Effector CD4-positive, alpha-beta T cell (primary cell): ENCODE data around the gene ZNF385C.

Experiments
- DNase-seq: peaks from one replicate; pipeline ENCODE4 v3.0.0-alpha.2; 2020

Gene ZNF385C

DNA sequence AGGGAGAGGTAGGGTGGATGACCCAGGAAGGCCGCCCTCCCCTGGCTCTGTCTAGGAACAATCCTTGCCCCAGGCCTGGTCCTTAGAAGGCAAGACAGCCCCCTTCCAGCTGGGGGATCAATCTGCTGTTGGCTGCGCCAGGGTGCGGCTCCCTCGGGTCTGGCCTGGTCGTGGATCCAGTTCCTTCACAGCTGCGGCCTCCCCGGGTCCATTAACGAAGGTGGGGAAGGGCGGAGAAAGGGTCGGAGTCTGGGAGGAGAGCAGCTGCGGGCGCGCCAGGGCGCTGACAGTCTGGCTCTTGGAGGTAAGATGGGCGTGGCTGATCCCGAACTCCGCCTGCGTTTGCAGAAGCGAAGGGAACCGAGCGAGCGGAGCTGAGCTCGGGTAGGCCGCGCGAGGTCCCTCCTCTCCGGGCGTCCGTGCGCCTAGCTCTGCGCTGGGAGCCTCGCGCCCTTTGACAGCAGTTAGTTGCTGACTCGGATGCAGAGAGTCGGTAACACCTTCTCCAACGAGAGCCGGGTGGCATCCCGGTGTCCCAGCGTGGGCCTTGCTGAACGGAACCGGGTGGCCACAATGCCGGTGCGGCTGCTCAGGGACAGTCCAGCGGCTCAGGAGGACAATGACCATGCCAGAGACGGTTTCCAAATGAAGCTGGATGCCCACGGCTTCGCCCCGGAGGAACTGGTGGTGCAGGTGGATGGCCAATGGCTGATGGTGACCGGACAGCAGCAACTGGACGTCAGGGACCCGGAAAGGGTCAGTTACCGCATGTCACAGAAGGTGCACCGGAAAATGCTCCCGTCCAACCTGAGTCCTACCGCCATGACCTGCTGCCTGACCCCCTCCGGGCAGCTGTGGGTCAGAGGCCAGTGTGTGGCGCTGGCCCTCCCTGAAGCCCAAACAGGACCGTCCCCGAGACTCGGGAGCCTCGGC lies 24.4 kb upstream of the ZNF385C start, which contains the start of gene HSPB9:
HSPB9 (plus strand) TSS at position 434 of the 933 bp plus-strand sequence; CDS start at position 481, 47 bp downstream.
- DNase-seq, result no peak

DNA sequence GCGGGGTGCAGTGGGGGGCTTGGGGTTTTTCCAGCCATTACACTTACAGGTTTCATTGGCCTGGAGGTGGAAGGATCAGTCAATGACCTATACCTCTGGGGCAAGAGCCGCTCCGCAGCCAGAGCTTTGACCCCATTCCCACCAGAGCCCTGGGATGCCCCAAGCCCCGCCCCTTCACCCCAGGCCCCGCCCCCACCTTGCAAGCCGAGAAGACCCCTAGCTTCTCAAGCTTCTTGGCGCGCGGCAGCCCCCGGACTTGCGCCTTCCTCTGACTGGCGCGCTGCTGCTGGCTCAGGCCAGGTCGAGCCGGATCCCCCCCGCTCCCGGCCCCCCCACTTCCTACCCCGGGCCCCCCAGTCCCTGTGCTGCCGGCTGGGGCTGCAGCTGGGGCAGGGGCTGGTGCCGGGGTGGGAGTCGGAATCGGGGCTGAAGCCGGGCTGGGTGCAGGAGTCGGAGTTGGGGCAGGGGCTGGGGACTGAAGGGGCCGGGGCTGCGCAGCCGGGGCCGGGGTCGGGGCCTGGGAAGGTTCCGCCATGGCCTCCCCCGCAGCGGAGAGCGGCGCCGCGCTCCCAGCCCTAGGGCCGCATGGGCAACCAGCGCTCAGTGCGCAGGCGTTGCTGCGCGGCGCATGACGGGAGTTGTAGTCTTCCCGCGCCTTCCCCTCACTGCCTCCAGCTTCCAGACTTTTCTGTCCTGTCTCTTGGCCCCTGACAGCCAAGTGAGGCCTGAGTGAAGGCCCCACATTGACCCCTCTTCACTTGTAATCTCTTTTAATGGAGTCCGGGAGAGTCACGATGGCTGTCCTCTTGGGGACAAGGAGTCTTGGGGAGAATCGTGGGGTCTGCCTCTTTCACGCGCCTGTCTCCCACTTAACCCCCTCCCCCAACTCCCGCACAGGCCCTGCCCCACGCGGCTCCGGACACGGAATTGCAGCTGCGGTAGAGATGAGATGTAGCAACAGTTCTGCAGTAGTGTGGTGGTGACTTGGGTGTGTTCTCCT lies 22.8 kb upstream of the ZNF385C start, which contains the start of gene KAT2A:
KAT2A (minus strand) TSS at position 598 of the 1,000 bp plus-strand sequence; CDS start at position 535, 63 bp downstream.
- DNase-seq, result peak; percentile 71

DNA sequence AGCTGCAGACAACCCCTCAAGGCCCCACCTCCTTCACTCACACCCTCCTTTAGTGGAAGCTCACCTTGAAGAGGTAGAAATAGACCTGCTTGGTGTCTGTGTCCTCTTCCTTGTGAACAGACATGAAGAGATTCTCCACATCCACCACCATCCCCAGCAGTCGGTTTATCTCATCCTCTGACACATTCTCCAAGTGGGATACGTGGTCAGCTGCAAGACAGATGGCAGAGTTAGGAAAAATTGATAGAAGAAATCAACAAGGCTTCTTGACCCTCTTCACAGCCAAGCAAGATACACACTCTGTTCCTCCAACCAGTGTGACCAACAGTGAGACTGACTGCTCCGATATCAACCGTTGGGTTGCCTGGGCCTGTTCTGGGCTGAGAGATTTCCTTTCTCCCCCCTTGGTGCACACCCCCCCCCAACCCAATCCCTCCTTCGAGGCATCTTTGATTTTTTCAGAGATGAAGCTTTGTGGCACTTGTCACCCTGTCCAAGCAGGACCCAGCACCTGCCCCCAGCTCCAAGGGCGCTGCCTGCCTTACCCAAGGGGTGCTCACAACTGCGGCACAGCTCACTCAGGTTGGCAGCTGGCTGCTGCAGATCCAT lies 22.0 kb upstream of the ZNF385C start:
- DNase-seq, result no peak

DNA sequence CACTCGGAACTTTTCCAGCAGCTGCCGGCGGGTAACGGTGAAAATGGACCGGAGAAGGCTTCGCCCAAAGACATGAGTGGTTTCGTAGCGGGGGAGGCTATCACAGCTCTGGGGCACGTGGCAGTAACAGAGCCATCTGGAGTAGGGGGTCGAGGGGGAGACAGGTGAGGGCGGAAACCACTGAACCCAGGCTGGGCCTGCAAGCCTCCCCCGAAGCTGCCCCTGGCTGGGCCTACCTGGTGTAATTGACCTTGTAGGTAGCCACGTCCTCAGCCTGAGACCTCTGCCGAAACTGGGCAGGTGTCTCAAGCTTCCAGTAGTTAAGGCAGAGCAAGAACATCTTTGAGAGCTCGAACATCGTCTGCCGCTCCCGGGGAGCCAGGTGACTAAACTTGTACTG lies 21.0 kb upstream of the ZNF385C start:
- no peak for DNase-seq

DNA sequence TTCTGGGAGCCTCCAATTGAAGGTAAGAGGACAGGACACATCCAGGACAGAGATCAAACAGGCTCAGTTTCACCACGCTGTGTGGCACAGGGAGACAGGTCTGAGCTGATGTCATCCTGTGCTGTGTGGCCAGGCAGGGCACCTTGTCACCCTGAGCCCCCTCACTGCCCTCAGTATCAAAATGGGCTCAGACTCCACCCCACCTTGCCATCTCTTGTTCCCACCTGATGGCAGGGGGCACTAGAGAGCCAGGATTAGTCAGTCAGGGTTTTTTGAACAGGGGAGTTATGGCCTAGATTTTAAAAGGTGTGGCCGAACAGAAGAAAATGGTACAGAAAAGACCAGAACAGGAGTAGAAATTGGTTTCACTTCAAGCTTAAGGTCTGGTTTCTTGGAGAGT lies 20.3 kb upstream of the ZNF385C start:
- DNase-seq, result no peak

DNA sequence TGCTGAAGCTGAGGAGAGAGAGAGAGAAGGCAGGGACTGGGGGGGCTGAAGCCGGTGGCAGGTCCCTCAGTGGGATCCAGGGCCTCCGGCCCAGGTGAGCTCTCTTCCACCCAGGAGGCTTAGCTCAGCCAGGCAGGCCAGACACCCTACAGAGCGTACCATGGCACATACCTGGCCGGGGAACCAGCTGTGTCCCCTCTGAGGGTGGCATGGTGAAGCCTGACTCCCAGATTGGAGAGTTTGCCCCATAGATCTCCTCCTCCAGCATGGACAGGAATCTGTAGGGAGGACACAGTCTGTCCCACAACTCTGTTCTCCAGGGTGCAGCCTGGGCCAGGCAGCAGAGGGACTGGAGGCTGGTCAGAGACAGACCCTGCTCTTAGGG lies 19.8 kb upstream of the ZNF385C start:
- no peak for DNase-seq

DNA sequence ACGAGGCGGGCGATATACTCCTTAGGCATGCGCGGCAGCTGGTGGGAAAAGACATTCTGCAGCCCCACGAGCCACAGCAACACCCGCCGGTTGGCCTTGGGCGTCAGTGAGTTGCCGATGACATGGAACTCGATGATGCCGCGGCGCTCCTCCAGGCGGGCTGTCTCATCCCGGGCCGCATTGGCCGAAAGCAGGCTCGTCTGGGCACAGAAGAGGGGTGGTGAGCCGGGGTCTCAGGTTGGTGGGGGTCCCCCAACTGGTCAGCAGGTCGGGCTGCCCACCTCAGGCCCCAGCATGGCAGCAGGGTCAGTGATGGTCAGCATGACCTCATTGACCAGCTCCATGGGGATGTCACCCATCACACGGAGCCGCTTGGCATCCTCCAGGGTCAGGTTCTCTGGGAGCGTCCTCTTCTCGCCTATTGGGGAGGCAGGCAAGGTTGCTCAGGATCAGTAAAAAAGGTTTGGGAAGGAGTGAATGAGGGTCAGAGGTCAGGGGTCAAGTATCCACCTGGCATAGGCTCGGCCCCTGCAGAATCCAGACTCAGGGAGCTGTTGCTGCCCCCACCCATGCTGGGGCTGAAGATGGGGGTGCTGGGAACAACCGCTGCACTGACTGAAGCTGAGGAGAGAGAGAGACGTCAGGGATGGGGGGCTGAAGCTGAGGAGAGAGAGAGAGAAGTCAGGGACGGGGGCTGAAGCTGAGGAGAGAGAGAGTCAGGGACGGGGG lies 19.3 kb upstream of the ZNF385C start:
- DNase-seq, result no peak

DNA sequence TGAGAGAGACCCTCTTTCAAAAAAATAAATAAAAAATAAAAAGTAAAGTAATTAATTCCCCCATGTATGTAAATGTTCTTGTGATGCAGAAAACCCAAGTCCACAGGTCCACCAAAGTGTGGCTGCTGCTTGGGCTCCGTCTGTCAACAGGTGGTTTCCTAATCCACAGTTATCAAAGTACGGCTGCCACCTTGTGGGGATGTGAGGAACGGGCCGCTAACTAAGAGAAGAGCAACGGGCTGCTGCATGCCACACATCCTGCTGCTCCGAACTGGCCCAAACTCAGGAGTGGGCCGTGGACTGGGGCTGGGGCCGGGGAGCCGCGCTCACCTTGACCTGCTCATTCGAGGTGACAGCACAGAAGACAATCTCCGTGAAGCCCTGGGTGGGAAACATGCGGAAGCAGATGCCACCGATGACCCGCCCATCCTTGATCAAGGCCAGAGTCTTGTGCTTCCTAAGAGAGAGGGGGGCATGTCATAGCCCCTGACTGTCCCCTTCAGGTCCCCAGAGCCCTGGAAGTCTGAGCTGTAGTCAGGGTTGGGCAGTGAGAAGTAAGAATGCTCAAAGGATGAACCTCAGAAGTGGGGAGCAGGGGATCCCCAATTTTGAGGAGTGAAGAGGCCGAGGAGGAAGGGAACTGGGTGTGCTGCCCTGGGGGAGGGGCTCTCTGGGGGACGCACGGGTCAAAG lies 18.6 kb upstream of the ZNF385C start:
- DNase-seq, result peak; percentile 78

DNA sequence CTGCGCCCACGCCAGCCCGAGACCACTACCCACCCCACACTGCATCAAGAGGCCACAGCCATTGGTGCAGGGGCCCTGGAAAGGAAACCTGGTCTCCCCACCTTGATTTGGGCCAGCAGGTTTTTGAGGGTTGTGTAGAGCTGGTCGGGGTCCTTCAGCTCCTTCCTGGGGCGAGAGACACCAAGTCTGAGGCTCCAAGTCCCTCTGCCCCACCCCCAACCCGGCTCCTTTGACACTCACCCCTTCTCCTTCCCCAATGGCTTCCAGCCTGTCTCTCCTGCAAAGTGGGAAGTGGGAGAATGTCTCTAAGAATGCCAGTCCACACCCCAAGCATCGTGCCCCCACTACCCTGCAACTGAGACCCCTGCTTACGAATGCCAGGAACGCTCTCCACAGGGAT lies 15.8 kb upstream of the ZNF385C start:
- no peak for DNase-seq

DNA sequence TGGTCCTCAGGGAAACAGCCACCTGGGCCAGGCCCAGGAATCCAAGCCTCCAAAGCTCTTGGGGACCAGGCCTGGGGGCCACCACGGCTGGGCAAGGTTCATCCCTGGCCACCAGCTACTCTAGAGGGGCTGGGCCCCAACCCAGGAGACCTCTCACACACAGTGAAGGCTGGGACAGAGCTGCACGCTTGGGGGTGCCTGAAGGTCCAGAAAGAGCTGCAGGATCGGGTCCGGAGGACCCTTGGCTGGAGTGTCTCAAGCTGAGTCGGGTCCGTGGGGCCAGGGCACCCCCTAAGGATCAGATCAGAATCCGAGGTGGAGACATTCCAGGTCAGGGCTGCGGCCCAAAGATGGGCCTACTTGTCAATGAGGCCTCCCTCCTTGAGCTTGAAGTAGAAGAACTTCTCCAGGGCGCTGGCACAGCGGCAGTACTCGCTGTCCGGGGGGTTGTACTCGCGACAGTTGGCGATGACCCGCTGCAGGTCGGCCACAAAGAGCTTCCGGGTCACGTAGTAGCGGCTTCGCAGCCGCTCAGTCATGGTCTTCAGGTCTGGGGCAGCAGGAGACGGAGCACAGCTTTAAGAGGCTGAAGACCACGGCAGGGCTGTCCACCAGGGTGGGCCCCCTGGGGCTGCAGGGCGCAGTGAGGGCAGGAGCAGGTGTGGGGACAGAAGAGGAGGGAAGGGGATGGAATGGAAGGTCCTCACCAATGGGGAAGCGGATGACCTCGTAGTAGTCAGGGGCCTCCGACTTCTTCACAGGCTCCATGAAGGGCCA lies 15.2 kb upstream of the ZNF385C start:
- DNase-seq, result no peak

DNA sequence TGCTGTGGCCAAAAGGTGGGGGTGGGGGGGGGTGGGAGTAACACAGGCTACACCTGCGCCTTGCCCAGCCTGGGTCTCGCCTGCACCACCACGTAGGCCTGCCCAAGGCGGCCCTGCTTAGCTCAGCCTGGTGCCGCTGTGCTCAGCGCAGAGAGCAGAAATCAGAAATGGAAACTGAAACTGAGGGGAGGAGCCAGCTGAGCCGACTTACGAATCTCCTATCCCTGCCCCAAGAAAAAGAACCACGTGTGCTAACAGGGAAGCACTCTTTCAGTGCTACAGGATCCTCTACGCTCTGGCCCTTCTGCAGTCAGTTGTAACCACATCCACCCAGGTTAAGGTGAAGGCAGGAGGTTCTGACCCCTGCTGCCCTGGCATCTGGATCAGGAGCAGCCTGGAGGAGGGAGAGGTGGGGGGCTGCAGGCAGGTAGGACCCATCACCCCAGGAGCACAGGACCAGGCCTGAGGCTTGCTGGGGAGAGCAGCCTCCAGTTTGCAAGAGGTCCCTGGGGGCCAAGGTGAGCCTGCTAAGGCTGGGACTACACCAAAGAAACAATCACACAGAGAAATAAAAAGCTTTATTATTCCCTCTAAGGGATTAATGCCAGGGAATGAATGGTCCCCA lies 14.4 kb upstream of the ZNF385C start, which contains the start of gene DHX58:
DHX58 (minus strand) TSS at position 163 of the 625 bp plus-strand sequence. CDS start 822 bp downstream, outside the sequence.
- DNase-seq, result peak; percentile 71

DNA sequence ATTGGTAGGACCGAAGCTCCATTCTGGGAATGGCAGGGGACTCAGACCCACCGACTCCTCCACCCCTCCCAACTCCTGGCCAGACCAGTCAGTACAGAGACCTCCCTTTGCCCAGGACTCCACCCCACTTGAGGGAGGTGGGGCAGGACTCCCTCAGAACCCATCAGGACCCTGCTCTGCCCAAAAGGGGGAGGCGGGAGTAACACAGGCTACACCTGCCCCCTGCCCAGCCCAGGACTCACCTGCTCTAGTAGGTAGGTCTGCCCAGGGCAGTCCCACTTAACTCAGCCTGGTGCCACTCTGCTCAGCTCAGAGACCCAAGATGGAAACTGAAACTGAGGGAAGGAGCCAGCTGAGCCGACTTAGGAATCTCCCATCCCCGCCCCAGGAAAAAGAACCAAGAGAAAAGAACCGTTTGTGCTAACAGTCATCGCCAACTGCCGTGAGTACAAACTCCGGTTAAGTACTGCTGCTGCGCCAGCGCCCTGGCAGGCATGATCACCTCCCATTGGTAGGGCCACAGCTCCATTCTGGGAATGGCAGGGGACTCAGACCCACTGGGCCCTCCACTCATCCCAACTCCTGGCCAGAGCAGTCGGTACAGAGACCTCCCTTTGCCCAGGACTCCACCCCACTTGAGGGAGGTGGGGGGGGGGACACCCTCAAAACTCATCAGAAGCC lies 13.7 kb upstream of the ZNF385C start:
- DNase-seq, result no peak

DNA sequence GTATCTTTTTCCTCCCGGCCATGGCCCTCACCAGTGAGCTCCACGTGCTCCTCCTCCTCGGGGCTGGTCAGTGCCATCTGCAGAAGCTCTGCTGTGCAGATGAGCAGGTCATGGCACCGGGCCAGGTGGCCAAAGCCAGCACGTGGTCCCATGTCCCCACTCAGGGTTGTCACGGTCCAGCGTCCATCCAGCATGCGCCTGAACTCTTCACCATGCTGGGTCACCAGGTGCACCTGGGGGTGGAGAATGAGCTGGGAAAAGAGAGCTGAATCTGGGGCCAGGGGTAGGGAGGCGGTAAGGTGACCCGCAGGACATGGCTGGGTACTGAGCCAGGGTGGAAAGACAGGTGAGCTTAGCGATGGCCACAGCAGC lies 13.0 kb upstream of the ZNF385C start:
- DNase-seq, result no peak

DNA sequence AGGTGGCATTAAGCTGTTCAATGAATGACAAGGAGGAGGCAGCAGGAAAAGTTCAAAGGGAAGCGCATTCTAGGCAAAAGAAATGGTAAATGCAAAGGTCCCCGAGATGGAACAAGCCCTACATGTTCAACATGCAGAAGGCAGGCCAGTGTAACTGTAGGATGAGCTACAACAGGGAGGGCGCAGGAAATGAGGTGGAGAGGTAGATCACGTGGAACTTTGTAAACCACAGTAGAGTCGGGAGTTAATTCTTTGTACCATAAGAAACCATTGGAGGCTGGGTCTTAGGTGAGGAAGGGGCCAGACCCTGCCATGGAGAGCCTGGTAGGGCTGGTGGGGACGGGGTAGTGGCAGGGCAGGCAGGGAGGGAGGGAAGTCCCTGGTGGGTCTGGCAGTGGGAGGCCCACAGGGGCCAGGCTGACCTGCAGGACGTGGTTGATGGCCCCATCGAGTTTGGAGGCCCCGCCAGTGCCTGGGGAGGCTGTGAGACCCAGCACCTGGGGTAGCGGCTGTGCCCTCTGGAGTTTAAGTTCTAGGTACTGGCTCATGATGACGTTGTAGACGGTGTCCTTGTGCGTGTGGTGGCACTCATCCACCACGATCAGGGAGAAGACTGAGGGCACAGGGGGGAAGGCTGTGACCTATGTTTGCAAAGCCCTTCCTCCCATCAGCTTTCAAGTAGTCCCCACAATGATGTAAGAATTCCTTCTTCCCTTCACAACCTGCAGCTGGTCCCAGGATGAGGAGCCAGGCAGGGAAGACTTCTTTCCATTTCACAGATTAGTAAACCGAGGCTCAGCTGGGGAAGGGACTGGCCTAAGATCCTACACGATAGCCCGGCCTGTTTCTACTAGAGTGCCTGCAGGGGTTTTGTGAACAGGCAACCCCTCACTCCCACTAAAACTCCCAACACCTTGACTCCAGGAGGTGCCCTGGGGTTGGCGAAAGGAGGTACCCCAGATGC lies 12.3 kb upstream of the ZNF385C start:
- DNase-seq, result no peak

DNA sequence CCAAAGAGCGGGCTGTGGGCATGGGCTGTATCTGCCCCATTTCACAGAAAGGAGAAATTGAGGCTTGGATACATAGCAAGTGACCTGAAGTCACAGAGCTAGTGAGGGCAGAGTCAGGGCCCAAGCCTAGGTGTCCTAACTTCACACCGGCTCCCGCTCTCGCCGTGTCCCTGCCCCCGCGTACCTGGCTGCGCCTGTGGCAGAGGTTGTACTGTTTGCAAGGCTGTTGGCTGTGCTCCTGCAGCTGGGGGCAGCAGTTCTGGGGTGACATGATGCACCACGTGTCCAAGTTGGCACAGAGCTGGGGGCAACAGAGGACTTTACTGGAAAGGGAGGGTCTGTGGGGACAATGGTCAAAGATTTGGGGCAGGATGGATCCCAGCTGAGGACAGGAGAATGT lies 10.8 kb upstream of the ZNF385C start:
- DNase-seq, result no peak

DNA sequence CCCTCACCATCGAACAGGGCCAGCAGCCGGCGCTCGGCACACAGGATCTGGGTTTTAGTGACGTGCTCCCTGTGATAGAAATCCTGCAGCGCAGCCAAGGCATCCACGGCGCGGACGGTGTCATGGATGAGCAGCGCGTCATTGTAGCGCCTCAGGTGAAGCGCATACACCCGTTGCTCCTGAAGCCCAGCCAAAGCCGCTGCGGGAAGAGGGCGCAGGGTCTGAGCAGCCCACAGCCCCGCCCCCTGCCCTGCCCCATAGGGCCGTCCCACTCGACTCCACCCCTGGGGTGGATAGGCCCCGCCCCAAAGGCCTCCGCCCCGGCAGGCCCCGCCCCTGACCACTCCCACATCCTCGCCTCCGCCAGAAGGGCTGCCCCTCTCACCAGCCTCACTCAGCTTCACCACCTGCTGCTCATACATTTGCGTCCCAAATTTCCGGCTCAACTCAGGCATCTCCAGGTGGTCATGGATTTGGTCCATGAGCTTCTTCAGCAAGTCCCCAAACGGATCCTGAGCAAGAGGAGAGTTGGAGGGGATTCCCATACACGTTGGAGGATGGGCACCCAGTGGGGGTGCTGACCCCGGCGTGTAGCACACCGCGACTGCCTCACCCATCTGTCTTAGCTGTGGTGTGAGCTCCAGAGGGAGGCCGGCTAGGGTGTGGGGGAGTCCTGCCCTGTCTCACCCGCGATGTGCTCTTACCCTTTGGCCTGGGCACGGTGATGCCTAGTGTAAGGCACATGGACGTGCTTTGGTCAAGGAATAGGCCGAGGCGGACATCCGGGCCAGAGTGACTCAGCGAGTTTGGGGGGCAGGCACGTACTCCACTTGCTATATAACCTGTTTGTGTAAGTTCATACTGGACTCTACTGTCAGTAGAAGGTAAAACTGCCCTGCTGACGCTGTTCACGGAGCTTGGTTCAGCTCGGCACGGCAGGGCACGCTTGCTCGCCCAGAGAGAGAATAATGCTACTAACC lies 9.6 kb upstream of the ZNF385C start:
- peak; percentile 80 for DNase-seq

DNA sequence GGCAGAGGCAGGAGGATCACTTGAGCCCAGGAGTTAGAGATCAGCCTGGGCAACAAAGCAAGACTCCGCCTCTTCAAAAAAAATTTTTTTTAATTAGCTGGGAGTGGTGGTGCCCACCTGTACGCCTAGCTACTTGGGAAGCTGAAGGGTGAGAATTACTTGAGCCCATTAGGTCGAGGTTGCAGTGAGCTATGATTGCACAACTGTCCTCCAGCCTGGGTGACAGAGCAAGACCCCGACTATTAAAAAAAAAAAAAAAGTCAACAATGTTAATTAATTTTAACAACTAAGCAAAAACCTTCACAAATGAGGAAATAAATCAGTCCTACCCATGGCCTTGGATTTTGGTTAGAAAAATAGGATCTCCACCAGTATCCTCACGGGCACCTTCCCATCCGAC lies 8.9 kb upstream of the ZNF385C start:
- DNase-seq, result no peak
